GM04504 (cell line): ENCODE results near the gene LYZ.

Source experiments
- DNase-seq: peaks from one replicate; pipeline ENCODE4 v3.0.0-alpha.2; 2012; ENCODE audit warnings: low read depth

Gene LYZ

DNA sequence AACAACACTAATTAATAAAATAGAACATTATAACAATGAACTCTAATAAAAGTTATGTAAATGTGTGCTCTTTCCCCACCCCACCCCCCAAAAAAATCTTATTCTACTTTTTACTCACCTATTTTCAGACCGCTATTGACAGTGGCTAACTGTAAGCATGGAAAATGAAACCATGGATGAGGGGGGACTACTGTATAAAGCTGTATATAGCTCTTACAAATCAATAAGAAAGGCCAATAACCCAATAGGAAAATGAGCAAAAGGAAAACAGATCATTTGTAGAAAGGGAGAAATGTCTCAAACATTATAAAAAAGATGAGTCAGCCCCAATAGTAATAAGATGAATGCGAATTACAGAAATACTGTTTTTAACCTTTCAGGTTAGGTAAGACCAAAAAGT lies 38.7 kb downstream of the LYZ start:
- DNase-seq: no peak

DNA sequence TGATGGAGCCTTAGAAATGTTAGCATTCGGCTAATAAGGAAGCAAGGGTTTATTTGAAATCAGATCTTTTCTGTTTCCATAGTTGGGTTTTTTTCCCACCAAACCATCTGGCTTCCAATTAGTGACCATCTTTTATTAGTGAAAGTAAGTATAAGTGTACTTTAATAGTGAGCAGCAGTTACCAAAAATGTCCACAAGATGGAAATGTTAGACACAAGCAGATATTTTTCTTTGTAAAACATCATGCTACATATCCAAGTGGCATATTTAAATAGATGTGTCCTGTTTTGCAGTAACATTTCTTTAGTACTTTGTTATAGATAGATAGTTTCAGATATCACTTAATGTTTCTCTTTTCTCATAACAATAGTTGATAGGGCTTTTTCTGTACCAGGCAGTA lies 40.2 kb downstream of the LYZ start:
- peak; percentile 40 for DNase-seq

DNA sequence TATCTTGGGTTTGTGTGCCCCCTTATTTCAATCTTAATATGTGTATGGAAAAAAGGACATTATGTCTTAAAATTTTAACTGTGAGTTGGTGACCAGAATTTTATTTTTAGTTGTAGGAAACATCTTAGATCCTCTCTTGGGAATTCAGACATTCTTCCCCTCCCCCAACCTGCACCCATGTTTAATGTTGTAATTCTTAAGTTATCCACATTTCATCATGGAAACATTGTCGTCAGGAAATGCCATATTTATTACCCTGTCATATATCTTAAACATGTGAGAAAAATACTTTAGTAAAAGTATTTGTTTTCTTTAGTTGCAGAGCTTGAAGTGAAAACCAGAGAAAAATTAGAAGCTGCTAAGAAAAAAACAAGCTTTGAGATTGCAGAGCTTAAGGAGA lies 41.6 kb downstream of the LYZ start:
- no peak for DNase-seq

DNA sequence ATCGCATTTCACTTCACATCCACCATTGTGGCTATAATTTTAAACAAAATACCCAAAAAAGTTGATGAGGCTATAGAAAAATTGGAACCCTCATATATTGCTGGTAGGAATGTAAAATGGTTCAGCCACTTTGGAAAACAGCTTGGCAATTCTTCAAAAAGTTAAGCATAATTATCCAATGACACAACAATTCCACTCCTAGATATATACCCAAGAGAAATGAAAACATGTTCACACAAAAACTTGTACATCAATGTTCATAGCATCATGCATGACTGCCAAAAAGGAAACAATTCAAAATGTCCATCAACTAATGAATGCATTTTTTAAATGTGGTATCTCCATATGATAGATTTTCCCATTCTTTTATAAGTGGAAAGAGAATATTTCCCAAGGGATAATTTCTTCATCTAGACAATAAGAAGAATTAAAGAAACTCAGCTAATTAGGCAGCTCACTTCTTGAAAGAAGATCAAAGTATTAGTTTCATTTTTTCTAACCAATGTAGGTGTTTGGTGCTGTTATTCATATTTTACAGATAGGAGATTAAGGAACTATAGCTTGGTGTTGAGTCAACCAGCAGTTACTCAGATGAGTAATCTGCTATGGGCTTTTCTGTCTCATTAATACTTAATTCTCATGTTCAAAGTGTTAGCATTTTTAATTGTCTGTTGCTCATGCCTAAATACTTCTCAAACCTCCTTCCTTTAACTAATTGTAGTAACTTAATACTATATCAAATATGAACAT lies 44.2 kb downstream of the LYZ start:
- no peak for DNase-seq

DNA sequence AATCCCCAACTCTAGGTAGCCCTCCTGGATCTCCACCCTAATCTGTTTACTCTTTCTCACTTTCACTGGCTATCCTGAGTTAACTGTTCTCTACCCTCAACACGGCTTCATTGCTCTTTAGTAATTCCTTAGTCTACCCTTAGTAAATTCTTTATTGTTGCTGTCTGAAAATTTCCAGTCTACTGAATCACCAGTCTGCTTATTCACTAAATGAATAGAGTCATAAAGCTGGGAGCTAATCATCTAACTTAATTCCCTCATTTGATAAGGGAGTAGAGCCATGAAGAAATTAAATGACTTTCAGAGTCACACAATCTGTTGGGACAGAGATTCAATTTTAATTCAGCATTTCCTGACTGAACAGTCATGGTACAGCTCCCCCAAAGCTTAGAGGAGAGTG lies 47.9 kb downstream of the LYZ start:
- no peak for DNase-seq

DNA sequence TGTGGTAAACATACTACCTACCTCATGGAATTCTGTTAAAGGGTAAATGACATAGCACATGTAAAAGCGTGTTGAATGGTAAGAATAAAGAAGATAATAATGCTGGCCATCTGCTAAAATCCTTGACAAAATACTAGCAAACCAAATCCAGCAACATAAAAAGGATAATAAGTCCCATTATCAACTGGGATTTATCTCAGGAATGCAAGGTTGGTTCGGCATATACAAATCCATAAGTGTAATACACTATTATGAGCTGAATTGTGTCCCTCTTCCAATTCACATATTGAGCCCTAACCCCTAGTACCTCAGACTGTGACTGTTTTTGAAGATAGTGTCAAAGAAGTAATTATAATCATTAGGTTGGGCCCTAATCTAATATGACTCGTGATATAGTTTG lies 48.8 kb downstream of the LYZ start:
- DNase-seq: no peak

DNA sequence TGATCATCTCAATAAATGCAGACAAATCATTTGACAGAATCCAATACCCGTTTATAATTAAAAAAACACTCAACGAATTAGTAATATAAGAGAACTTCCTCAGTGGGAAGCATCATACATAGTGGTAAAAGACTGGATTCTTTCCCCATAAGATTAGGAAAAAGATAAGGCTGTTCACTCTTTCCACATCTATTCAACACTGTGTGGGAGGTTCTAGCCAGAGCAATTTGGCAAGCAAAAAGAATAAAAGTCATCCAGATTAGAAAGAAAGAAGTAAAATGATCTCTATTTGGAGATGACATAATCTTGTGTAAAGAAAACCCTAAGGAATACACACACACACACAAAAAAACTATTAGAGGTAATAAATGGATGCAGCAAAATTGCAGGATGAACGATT lies 49.8 kb downstream of the LYZ start:
- DNase-seq: no peak

DNA sequence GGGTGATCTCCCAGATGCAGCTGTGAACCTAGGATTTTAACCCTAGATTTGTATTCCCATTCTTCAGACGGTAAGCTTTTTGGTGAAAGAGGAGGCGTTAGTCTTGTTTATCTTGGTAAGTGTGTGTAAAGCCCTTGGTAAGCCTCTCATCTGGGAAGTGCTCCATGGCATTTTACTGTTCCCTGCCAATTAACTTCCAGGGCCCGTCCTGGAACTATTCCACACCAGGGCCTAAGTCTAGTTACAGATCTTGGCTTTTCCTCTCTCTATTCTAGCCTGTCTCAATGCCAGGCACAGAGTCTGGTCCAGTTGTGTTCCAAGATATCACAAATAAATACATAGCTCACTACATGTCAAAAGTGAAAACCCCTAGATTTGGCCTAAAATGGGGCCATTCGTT lies 53.8 kb downstream of the LYZ start:
- DNase-seq: no peak
